Measurements from ENCODE around the gene CTTNBP2NL.

CTTNBP2NL gene

DNA sequence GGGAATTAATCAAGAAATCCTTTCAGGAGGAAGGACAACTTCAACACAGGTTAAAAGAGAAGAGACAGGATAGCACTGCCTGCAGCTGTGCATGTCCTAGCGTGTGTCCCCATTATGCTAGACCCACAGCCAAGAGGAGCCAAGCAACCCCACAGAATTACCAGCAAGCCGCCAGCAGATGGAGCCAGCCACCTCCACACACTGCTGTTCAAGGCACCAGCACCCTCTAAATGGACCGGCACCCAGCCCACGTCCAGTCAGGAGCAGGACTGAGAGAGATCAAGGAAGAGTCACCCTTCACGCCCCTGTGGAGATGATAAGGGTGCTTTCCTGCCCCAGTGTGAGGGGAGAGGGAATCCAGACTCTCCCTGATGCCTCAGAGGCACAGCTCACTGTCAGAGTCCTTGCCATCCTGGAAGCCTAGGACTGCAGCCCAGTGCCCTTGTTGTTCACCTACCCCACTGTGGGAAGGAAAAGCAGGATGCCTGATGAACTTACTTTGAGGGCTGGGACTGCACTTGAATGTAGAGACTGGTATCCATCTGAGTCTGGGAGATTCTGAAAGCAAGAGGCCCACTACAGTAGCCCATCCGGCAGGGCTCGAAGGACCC is 37.1 kb upstream of the CTTNBP2NL start:
- H3K4me3 ChIP-seq (ENCODE audit: low read depth in 1 of 2, low read length in 1 of 2): no peak overlapping the region
- no peak for TF ChIP-seq CTCF (IDR thresholded peaks at IDR 0.05)
- H3K36me3 ChIP-seq: no peaks in the 10 kb centered on the region
- no peaks in the 10 kb centered on the region for H3K9me3 ChIP-seq
- no peaks in the 10 kb centered on the region for H3K4me1 ChIP-seq (ENCODE audit: control insufficient read depth in 1 of 2, insufficient read depth in 1 of 2, low read depth in 1 of 2, low read length in 1 of 2)
- peaks cover 41% of the 10 kb centered on the region for H3K27me3 ChIP-seq
- H3K27ac ChIP-seq: no peak overlapping the region

GRCh38 chr1:112359961-112360767 is 35.9 kb upstream of the CTTNBP2NL start:
- Histone ChIP-seq H3K27me3 (peaks cover 41% of the 10 kb centered on the region), H3K4me3 (ENCODE audit: low read depth in 1 of 2, low read length in 1 of 2) (no peak overlapping the region), H3K36me3 (no peaks in the 10 kb centered on the region), H3K9me3 (no peaks in the 10 kb centered on the region), H3K4me1 (ENCODE audit: control insufficient read depth in 1 of 2, insufficient read depth in 1 of 2, low read depth in 1 of 2, low read length in 1 of 2) (no peaks in the 10 kb centered on the region), H3K27ac (no peak overlapping the region)
- TF ChIP-seq CTCF (IDR thresholded peaks at IDR 0.05): no peak

DNA sequence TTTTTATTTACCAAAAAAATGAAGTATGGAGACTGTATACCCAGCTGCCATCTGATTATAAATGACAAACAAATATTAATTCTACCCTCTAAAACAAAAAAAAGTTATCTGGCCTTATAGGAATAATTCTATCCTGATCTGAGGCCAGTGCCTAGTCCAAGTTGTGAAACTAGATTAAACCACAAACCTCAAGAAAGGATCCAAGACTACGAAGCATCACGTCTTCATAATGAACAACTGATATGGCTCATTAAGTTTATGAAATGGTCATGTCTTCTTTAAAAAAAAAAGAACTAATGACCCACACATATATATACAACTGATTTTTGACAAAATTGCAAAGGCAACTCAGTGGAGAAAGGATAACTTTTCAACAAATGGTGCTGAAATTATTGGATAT is 32.4 kb upstream of the CTTNBP2NL start:
- Histone ChIP-seq H3K27me3 (peaks cover 49% of the 10 kb centered on the region), H3K4me3 (ENCODE audit: low read depth in 1 of 2, low read length in 1 of 2) (no peak overlapping the region), H3K36me3 (no peaks in the 10 kb centered on the region), H3K4me1 (ENCODE audit: control insufficient read depth in 1 of 2, insufficient read depth in 1 of 2, low read depth in 1 of 2, low read length in 1 of 2) (no peaks in the 10 kb centered on the region), H3K27ac (no peak overlapping the region), H3K9me3 (no peaks in the 10 kb centered on the region)
- no peak for TF ChIP-seq CTCF (IDR thresholded peaks at IDR 0.05)

- no peaks in the 10 kb centered on the region for H3K4me1 ChIP-seq (ENCODE audit: control insufficient read depth in 1 of 2, insufficient read depth in 1 of 2, low read depth in 1 of 2, low read length in 1 of 2)
- no peak for TF ChIP-seq CTCF (IDR thresholded peaks at IDR 0.05)
- H3K4me3 ChIP-seq (ENCODE audit: low read depth in 1 of 2, low read length in 1 of 2): no peak overlapping the region
- H3K27ac ChIP-seq: no peak overlapping the region
- no peaks in the 10 kb centered on the region for H3K36me3 ChIP-seq
- H3K9me3 ChIP-seq: no peaks in the 10 kb centered on the region
- H3K27me3 ChIP-seq: peaks cover 62% of the 10 kb centered on the region
These were observed 27.8 kb upstream of the CTTNBP2NL start for GRCh38 chr1:112368198-112368597.

DNA sequence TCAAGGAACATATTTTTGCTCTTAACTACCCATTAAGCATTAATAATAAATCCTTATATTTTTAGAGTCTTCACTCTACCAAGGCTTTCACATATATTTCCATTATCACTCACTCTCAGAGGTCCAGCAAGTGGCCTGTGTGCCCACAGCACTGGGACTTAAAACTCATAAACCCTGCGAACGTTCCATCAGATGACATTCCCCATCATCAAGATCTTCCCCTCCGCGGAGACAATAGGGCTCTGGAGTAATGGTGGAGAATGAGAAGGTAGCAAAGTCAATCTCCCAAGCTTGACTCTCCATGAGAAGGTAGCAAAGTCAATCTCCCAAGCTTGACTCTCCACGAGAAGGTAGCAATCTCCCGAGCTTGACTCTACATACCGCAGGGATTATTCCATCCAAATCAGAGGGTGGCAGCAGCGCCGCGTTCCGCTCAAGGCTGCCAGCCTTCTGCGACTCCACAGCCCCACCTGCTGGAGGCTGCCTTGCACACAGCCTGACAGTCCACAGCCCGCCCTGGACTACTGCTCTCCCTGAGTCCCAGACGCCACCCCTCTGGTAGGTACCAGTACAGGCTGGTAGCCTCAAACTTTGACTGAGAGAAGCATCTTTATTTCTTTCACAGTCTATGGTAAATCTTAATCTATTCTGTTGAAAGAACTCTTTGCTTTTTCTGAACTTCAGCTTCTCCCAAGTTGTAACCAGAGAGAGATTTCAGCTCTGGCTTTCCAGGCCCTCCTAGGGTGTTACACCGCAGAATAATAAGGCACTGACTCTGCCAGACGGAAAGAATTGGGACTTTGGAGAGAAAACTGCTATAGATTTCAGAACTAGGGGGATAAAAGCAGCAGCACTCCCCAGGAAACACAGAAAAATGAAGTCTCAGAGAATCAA is 26.4 kb upstream of the CTTNBP2NL start:
- Histone ChIP-seq H3K27me3 (peaks cover 69% of the 10 kb centered on the region), H3K4me1 (ENCODE audit: control insufficient read depth in 1 of 2, insufficient read depth in 1 of 2, low read depth in 1 of 2, low read length in 1 of 2) (no peaks in the 10 kb centered on the region), H3K36me3 (no peaks in the 10 kb centered on the region), H3K4me3 (ENCODE audit: low read depth in 1 of 2, low read length in 1 of 2) (no peak overlapping the region), H3K27ac (no peak overlapping the region), H3K9me3 (no peaks in the 10 kb centered on the region)
- TF ChIP-seq CTCF (IDR thresholded peaks at IDR 0.05): peak; percentile 52

All from neutrophil (primary cell).